ENCODE results near the gene LRMDA. TPM values are rescaled to one million over a fixed set of nuclear protein-coding genes. Genes with fewer than 3 reads are reported as not detected.

Gene LRMDA
- total and polyA plus RNA-seq, 2 donors from 2014 or later: 23.2 to 48.6 TPM

DNA sequence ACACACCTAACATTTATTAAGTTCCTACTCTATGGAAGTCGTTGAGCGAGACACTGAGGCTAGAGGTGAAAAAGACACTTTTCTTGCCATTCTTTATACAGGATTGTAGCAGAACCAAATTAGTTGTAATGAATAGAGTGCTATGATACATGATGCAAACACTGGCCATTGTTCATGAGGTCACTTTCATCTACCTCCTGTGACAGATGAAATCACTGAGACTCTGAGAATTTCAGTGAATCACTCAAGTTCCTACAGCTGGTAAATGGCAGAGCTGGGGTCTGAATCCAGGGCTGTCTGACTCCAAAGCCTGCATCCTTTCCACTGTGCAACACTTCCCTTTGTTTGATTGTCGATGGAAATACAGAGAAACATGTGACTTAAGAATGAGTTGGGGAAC, 657.6 kb downstream of the LRMDA start:
- TF ChIP-seq, protein P1, sequence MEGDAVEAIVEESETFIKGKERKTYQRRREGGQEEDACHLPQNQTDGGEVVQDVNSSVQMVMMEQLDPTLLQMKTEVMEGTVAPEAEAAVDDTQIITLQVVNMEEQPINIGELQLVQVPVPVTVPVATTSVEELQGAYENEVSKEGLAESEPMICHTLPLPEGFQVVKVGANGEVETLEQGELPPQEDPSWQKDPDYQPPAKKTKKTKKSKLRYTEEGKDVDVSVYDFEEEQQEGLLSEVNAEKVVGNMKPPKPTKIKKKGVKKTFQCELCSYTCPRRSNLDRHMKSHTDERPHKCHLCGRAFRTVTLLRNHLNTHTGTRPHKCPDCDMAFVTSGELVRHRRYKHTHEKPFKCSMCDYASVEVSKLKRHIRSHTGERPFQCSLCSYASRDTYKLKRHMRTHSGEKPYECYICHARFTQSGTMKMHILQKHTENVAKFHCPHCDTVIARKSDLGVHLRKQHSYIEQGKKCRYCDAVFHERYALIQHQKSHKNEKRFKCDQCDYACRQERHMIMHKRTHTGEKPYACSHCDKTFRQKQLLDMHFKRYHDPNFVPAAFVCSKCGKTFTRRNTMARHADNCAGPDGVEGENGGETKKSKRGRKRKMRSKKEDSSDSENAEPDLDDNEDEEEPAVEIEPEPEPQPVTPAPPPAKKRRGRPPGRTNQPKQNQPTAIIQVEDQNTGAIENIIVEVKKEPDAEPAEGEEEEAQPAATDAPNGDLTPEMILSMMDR (IDR thresholded peaks at IDR 0.05; ENCODE audit: borderline replicate concordance, extremely low read depth, insufficient read depth): no peak
- Histone ChIP-seq H3K36me3 (ENCODE audit: control insufficient read depth in 2 of 3, insufficient read depth in 3 of 3, low read length in 3 of 3) (no peaks in the 10 kb centered on the region), H3K9ac (ENCODE audit: low read length in 3 of 3) (no peak overlapping the region), H3K27me3 (ENCODE audit: control insufficient read depth, insufficient read depth, low read length) (no peaks in the 10 kb centered on the region), H3K9me3 (ENCODE audit: control insufficient read depth in 2 of 3, insufficient read depth in 1 of 3, low read length in 3 of 3) (peaks cover 0 to 1% (median 0%) of the 10 kb centered on the region in 3 donors), H3K4me1 (ENCODE audit: control insufficient read depth in 2 of 3, insufficient read depth in 2 of 3, low read depth in 1 of 3, low read length in 3 of 3) (peaks cover 4 to 33% (median 28%) of the 10 kb centered on the region in 3 donors), H3K27ac (ENCODE audit: low read depth in 2 of 2, low read length in 2 of 2) (no peak overlapping the region), H3K4me3 (ENCODE audit: low read length in 3 of 3) (no peak overlapping the region)
- FAIRE-seq (no peak), DNase-seq (no peak)
- intact Hi-C loops (cut with DNase I): no loop called here

DNA sequence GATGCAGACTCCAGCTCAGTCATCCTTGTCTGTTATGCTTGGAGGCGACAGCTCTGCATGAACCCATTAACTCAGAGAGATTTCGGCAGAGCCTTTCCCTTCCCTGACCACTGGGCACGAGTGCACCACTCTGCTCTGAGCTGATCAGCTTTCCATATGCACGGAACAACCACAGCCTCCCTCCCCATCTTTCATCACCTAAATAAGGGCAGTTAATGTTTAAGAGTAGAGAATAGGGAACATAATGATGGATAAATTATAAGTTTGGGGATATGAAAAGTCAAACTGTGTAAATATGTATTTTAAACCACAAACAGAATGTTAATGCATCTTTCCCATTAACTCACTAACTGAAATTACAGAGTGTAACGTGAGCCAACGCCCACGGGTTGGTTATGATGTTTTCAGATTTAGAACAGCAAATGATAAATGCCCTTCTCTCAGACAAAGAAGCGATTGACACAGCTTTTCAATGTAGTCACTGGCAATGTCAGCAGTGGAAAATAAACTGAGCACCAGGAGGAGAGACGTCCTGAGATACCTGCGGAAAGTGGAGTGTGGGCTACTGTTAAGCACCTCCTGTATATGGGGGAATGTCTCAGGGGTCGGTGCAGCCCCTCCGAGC, 658.2 kb downstream of the LRMDA start:
- no peaks in the 10 kb centered on the region for H3K27me3 ChIP-seq (ENCODE audit: control insufficient read depth, insufficient read depth, low read length)
- no peak overlapping the region for H3K9ac ChIP-seq (ENCODE audit: low read length in 3 of 3)
- no peak overlapping the region for H3K27ac ChIP-seq (ENCODE audit: low read depth in 2 of 2, low read length in 2 of 2)
- no peaks in the 10 kb centered on the region for H3K36me3 ChIP-seq (ENCODE audit: control insufficient read depth in 2 of 3, insufficient read depth in 3 of 3, low read length in 3 of 3)
- peaks cover 4 to 33% (median 28%) of the 10 kb centered on the region in 3 donors for H3K4me1 ChIP-seq (ENCODE audit: control insufficient read depth in 2 of 3, insufficient read depth in 2 of 3, low read depth in 1 of 3, low read length in 3 of 3)
- no peak for FAIRE-seq
- TF ChIP-seq, protein P1 (IDR thresholded peaks at IDR 0.05; ENCODE audit: borderline replicate concordance, extremely low read depth, insufficient read depth): no peak
- no peak for DNase-seq
- intact Hi-C loops (cut with DNase I): no loop called here
- no peak overlapping the region for H3K4me3 ChIP-seq (ENCODE audit: low read length in 3 of 3)
- H3K9me3 ChIP-seq (ENCODE audit: control insufficient read depth in 2 of 3, insufficient read depth in 1 of 3, low read length in 3 of 3): peaks cover 0 to 1% (median 0%) of the 10 kb centered on the region in 3 donors

DNA sequence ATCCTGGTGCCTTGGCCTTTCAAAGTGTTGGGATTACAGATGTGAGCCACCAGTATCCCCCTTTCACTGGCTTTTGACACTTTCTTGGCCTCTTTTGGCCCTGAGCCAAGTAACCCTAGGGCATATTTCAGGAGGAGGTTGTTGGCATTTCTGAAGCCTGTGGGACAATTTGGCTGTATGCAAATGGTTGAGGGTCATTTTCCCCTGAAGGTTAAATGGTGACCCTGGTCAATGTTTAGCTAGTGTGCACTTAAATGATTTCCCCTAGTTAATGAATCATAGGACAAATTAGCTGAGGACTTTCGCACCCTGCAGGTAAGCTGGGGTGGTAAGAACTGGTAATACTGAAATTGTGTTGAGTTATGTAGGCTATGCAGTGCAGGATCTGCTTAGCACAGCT, 660.5 kb downstream of the LRMDA start:
- peaks cover 4 to 20% (median 16%) of the 10 kb centered on the region in 3 donors for H3K4me1 ChIP-seq (ENCODE audit: control insufficient read depth in 2 of 3, insufficient read depth in 2 of 3, low read depth in 1 of 3, low read length in 3 of 3)
- FAIRE-seq (peak; percentile 96), DNase-seq (peak in 4 of 5 donors; percentile 56 to 81 (median 68))
- no peaks in the 10 kb centered on the region for H3K27me3 ChIP-seq (ENCODE audit: control insufficient read depth, insufficient read depth, low read length)
- H3K27ac ChIP-seq (ENCODE audit: low read depth in 2 of 2, low read length in 2 of 2): peak overlapping the region; percentile 54 to 55
- peak overlapping the region in 1 of 3 donors; percentile 16 for H3K4me3 ChIP-seq (ENCODE audit: low read length in 3 of 3)
- peaks cover 0 to 1% (median 0%) of the 10 kb centered on the region in 3 donors for H3K9me3 ChIP-seq (ENCODE audit: control insufficient read depth in 2 of 3, insufficient read depth in 1 of 3, low read length in 3 of 3)
- intact Hi-C loops (cut with DNase I): no loop called here
- no peaks in the 10 kb centered on the region for H3K36me3 ChIP-seq (ENCODE audit: control insufficient read depth in 2 of 3, insufficient read depth in 3 of 3, low read length in 3 of 3)
- TF ChIP-seq, protein P1 (IDR thresholded peaks at IDR 0.05; ENCODE audit: borderline replicate concordance, extremely low read depth, insufficient read depth): no peak
- no peak overlapping the region for H3K9ac ChIP-seq (ENCODE audit: low read length in 3 of 3)
